NK-92 (cell line): ENCODE measurements around the gene NRGN.
"Not testable (repeated sequence)": the region's sequence is repeated elsewhere in the genome, so short reads cannot be mapped to it uniquely, and the experiment has no call there.

ENCODE experiments used
- DNase-seq: peaks from one replicate; lab custom pipeline; 2025; ENCODE audit not compliant: unreplicated experiment; lab: John Stamatoyannopoulos, UW

Gene NRGN

DNA sequence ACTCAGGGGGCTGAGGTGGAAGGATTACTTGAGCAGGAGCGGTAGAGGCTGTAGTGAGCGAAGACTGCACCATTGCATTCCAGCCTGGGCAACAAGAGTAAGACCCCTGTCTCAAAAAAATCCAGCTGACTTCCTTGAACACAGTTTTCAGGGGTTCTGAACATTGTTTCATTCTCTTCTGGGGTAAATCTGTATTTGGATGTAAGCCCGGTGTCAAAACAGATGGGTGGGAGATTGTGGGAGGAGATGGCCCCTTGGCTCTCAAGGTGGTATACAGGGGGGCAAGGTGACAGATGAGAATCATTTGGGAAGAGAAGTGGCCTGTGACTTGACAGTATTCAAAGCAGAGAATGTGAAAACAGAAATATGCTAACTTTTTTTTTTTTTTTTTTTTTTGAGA is 17.6 kb downstream of the NRGN start:
- DNase-seq = no peak

DNA sequence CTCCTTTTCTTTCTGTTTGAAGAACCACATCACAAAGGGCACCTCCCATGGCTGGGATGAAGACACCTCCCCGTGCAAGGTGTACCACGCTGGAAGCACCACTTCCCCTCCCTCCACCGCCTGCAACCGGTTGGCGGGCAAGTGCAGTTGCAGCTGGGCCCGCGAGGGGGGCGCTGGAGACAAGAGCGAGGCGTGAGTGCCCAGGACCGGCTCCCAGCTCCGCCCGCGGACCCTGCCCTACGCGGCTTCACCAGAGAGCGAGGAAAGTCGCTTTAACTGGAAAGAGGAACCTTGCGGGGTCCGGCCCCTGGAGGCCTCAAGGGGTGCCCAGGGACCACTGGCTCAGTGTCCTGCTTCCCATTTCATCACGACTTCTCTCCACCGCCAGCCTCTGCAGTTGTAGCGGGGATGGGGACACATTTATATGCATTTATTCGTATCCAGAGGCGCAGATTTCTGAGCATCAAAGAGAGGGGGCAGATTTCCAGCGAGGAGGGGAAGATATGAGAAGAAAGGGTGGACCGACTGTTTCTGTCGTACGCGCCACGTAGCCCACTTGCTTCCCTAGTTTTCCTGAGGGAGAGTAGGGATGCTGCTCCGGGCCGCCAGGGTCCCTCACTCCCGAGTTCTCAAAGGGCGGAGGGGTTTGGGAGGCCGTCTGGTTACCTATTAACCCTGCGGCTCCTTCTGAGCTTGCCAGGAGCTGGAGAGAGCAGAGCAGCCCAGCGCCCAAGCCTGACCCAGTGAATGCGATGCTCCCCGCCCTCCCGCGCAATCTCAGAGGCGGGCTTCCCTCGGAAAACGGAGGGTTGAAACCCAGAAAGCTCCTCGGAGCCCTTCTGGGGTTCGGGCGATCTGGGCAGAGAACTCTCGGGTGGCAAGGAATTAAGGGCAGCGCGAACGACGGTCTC is 18.9 kb downstream of the NRGN start:
- DNase-seq = no peak

DNA sequence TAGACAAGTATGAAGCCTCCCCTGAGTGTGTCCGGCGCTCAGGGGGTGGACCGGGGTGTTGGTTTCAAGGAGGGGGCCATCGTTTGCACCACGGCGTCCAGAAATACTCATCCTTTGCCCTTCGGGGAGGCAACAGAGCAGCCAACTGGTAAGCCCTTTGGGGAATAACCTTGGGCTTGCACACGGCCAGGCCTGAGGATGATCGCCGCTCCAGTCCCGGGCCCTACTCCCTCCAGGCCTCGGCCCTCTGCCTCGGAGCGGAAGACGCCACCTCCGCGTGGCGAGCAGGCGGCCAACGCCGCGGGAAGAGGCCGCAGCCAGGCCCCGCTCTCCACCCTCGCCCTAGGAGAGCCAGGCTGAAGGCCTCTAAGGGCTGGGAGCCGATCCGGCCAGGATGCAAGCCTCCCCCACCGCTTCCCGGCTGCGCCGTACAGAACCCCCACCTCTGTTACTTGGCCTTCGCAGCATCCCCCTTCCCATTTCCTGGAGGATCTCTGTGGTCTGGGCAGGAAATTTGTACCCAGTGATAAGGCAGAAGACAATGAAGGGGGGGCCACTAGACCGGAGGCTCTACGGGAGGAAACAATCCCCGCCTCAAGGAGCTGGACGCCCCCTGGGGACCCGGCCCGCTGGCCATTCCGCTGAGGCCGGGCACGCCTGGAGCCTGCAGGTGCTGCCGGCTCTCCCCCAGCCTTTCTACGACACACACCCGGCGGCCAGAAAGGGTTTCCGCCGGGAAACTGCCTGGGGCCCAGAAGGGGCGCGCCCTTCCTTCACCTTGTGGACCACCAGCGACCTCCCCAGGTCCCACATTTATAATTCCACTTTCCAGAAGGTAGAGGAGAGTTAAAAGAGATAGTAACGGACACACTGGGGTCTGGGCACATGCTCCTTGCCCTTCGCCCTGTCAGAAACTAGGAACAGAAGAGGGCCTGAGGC is 19.8 kb downstream of the NRGN start:
- DNase-seq = no peak

DNA sequence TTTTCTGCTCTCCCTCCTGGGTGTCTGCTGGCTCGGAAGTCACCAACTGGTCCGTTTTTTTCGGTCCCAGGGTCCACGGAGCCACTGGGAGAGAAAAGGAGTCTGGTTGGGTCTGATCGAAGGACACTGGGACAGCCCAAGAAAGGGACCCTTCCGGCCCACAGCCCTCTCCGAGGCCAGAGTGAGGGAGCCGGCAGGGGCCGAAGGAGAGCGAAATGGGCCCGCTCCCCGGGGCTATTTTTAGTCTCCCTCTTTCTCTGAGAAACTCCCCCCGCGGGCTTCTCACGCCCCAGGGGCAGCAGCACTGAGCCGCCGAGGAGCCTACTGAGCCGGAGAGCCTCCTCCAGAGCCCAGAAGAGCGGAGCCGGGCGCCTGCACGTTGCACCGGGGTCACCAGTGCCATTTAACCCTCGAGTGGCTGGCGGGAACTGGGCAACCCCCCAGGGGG is 20.5 kb downstream of the NRGN start:
- no peak for DNase-seq

DNA sequence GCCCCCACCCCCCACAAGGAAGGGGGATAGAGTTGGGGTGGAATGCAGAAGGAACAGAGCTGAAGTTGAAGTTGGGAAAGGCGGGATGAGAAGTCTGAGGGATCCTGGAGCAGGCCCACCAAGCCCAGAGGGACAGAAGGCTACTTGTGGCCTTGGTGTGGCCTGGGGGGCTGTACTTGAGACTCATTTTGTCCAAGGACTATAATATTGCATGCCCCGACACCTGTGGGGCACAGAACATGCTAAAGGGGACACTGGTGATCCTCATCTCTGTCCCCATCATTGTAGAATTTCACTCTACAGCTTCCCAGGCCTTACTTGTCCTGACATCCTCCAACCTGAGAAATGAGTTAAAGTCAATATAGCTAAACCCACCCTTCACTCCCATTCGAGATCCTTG is 21.1 kb downstream of the NRGN start:
- no peak for DNase-seq

DNA sequence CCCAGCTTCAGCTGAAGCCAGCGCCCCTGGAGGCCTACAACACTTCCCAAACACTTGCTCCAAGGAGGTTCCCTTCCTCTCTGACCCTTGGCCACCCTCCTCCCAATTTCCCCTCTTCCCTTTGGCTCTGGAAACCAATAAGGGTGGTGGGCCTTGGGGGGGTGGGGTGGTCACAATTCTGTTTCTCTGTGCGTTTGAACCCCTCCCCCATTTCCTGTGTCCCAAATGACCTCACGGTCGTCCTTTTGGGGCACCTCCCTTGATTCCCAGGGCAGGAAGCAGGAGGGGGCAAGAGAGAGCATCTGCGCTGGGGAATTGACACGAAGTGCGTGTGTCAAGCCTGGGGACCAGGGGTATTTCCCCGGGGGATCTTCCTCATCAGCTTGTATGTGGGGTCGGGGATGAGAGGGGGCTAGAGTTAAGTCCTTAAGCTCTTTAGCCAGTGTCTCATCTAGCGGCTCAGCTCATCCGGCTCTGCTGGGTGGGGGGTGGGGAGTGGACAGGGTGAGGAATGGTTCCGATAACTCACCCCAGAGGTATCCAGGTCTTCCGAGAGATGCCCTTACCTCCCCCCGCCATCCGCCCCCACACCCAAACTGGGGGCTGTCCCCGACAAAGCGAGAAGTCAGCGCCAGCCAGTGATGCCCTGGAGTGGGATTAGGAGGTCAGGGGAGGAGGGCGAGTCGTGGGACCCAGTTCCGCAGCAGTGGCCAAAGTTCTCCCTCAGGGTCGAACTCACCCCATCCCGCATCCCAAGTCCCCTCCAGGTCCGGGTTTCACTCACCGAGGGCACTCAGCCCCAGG is 21.8 kb downstream of the NRGN start:
- DNase-seq = no peak

DNA sequence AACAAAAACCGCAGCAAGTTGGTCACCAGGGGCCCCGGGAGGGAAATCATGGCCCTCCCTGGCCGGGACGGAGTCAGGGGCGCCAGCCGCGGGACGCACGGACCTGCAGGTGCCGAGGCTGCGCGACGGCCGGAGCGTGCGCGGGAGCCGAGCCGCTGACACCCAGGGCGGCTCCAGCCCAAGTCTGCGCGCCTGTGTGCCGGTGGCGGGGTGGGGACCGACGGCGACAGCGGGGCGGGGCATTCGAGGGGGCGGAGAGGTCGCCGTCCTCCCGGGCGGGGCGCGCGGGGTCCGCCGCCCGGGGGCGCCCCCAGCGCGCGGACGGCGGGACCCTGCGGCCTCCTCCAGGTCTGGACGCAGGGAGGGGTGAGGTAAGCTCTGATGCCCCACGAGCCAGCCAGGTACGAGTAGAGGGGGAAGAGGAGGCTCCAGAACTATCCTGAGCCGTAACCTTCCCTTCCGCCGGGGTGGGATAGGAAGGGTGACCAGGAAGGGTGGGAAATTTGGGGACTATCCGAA is 22.4 kb downstream of the NRGN start, which contains the start of gene ESAM:
Gene ESAM, minus strand, starts transcription at position 186 of the 519 bp plus-strand sequence. Its CDS starts 136 bp downstream, at position 50.
- DNase-seq = no peak

DNA sequence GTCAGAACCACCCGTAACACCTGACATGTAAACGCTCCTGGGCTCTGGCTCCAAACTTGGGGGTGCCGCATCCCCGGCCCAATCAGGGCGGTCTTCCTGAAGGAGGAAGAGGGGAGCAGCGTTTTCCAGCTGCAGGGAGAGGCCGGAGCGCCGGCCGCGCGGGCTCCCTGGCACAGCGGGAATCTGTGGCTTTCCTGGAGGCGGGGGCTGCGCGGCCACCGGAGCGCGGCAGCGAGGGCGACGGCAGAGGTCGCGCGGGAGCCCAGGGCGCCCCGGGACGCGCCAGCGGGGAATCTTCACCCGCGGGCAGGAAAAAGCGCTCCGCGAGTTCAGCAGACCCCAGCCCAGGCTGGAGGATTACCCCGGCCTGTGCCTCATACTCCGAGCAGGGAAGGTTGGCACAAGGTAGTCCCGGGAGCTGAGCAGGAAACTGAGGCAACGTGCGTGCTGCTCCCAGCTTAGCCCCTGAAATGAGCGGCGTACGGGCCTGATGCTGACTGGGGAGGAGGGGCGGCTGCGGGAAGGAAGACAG is 22.9 kb downstream of the NRGN start:
- no peak for DNase-seq

DNA sequence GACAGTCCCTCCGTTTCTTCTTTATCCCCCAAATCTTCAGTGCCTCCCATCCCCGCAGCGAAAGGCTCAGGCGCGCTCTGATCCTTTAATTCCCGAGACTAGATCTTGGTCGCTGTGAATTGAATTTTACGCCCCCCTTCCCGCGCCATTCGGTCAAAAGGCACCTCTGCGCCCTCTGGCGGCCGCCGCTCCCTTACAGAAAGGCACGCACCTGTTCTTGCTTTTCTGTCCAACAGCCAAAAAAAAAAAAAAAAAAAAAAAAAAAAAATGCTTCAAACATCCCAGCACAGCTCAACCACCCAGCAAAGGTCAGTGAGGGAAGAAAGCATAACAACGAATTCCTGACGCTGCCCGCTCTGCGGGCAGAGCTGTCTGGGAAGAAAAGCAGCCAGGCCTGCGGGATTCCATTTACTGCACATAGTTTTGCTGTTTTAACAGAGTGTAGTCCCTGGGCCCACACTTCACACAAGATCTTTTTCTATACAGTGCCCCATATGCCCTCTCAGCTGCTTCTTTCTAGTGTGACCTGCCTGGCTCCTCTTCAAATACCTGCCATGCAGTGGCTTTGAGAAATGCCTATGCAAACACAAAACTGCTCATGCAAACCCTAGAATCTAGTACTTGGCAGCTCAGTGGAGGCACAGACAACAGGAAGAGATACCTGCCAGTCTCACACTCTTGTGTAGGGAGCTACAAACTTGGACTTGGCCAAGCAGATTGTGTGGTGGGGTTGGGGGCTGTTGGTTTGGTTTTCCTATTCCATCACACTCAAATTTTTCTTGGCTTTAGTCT is 23.6 kb downstream of the NRGN start:
- no peak for DNase-seq

DNA sequence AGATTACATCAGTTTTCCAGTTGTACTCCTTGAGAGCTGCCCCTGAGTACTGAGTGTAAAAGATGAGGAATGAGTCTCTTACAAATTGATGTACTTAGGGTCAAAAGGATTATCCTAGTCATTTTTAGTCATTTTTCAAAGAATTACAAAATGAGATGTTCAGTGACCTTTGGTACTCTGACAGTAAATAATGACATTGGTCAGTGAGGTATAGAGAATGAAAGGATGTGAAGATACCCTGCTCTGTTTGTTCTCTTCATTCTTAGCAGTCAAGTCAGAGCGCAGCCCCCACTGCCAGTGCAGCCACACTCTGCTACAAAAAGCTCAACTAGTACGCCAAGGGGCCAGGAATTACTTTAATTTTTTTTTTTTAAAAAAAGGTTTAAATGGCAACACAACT is 26.4 kb downstream of the NRGN start:
- DNase-seq = no peak

DNA sequence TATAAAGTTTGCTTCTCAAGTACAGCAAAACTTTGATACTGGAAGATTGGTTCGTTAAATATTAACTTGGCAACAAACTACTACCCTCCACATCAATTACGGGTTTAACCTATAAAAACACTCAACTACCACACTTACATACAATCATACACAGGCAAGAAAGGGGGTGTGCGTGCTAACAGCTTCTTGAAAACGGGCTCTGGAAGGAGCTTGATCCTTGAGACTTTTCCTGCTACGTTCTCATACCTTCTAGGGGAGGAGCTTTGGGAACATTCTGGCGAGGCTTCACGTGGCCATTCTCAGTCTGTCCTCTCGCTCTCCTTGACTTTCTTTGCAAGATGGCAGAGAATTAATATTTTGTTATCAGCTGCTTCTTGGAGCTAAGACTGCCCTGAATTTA is 29.2 kb downstream of the NRGN start:
- no peak for DNase-seq

DNA sequence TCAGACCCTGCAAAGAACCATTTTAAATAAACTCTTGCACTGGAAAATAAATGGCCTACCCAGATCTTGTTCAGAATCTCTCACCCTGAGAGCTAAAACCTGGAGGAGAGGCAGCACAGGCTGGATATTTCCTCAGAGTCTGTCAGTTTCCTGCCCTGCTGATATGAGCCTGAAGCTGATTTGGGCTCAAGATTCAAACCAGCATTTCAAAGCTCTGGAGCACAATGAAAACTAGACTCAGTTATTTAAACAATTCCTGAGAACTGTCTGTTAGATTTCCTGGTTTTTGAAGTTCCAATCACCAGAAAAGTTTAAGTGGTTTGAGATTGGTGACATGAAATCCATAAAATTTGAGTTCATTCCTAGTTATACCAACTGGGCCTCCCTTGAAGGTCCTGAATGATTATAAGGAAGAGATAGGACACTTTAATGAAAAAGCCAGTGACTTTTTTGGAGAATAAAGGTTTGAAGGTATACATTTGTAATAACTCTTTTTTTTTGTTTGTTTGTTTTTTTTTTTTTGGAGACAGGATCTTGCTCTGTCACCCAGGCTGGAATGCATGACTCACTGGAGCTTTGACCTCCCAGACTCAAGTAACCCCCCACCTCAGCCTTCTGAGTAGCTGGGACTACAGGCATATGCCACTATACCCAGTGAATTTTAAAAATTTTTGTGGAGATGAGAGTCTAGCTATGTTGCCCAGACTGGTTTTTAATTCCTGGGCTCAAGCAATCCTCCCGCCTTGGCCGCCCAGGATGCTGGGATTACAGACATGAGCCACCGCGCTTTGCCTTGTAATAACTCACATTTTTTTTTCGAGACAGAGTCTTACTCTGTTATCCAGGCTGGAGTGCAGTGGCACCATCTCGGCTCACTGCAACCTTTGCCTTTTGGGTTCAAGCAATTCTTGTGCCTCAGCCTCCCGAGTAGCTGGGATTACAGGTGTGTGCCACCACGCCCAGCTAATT is 30.3 kb downstream of the NRGN start:
- no peak for DNase-seq

DNA sequence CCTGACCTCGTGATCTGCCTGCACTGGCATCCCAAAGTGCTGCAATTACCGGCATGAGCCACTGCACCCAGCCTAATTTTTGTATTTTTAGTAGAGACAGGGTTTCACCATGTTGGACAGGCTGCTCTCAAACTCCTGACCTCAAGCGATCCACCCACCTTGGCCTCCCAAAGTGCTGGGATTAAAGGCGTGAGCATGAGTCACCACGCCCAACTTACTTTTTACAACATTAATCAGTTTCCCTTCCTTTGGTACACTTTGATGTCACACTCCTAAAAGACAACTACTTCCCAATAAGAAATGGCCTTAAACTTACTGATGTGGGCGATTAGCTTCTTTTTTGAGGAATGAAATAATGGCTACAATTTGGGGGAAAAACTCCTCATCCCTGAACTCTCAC is 31.2 kb downstream of the NRGN start:
- DNase-seq = not testable (repeated sequence)

DNA sequence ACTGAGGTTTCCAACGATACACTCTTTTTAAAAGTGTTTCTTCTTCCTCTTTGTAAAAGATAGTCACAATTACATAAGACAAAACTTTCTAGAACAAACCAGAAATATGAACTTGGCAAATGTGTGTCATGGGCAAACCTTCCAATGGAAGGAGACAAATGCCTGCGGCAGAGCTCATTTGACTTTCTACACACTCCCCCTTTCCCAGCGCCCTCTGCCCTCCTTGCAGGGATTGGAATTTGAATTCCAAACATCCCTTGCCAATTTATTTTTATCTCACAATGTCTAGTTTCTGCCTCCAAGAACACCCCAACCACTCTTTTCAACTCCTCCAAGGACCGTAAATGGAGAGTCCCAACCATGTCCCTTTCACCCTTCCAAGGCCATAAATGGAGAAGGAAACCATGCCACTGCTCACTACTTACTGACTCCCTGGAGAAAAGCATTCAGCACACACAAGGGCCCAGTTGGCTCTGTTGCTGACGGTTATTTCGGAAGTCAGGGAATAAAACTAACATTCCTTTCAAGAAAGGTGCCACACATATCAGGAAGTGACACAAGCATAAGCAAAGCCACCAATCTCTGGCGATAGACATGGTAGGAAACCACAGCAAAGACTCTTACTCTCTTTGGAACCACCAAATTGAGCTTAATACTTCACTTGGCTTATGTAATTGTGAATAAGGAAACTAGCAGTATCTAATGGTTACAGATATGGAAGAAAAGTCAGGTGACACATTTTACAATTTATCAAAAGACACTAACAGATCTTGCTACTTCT is 37.3 kb downstream of the NRGN start:
- DNase-seq = no peak

DNA sequence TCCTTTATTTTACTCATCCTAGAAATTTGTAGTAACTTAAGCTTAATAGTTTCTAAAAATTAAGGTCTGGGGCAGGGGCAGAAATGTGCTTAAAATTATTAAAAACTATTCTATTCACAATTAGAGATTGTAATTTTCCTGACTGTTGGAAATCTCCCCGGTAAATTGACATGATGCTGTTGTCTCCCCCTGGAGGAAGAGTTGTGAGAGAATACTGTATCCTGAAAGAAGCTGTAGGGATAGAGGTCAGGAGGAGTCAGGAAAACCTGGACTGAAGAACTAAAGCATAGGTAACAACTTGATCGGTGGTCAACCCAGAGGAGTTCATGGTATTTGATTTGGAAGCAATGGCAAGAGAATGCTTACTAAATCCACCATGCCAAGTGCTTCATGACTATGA is 38.5 kb downstream of the NRGN start:
- DNase-seq = no peak

DNA sequence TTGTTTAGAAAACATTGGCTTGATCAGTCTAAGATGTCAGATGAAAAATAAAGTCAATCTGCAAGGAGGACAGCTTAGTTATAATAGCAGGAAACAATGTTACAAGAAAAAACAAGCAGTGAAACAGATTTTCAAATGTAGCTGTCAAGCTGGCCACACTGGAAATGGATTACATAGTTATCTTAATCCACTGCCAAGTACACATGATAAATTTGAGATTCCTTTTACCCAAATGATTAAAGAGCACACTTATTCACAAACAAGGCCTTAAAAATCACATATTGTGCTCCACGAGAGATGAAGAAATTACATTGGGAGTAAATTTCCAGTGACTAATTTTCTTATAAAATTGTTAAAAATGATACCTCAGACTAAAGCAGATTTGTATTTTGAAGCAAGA is 39.8 kb downstream of the NRGN start:
- DNase-seq = no peak

DNA sequence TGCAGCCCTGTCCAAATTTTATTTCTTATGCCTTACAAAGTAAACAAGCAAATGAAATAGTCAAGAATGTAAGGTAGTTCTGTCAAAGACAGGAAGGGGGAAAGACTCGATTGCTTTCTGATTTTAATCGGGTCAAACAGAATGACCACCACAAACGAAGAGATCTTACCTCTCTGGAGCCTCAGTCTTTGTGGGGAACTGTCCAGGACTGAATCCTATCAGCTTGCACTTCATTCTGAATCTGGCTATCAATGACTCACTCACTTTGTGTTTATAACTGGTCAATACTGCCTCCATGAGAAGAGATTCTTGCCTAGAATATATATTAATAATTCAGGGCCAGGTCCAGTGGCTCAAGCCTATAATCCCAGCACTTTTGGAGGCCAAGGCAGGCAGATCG is 43.3 kb downstream of the NRGN start:
- no peak for DNase-seq

DNA sequence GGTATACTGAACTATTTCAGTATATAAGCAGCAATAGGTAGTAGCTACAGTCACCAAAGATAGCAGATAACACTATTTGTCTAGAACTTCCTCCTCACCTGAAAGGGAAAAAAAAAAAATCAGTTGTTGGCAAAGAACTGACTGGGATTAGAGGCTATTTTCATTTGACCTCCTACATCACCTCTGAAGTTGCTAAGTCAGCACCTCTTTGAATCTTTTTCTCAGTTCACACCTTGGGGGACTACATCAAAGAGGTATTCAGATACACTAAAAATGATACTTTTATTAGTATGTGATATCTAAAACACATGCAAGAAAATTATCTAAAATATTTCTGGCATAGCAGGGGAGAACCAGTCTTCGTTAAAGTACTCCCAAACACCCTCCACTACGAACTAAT is 44.3 kb downstream of the NRGN start:
- DNase-seq = no peak
